ENCODE results near the gene TWNK. TPM values are rescaled to one million over a fixed set of nuclear protein-coding genes. Genes with fewer than 3 reads are reported as not detected.
A peak's percentile ranks its signal among the peaks of the same experiment; 100 is the strongest.

The TWNK gene
- total RNA-seq, 1 donor from 2014 or later, result 7.3 TPM

DNA sequence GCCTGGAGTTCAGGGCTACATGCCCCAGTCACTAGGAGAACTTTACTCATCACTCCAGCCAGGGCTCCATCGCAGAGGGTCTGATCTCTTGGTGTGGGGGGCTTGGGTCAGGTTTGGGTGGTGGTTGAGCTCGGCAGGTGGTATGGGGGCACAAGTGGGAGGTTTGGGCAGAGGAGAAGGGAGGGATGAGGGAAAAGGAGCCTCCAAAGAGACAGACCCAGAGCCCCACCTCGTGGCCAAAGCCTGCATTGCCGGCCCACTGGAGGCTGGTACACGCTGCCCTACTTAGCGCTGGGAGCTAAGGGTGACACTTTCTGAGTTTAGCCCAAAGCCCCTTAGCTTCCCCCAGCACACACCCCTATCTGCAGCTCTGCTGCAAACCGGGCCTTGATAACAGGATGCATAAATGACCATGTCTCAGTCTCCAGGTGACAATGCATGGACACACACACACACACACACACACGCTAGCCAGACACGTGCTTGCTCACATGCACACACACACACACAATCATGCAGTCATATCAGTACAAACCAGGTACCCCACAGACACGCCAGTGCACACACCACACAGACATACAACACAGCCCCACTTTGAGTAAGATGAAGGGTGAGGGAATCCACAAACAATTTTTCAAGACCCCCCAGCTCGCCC is 27.0 kb downstream of the TWNK start:
- H3K27ac ChIP-seq (replicated peaks), result no peak overlapping the region
- intact Hi-C loops (cut with micrococcal nuclease), result no loop called here
- peak; percentile 86 for DNase-seq
- no peaks in the 10 kb centered on the region for H3K9me3 ChIP-seq (replicated peaks)
- H3K27me3 ChIP-seq (ENCODE audit: low read depth), result peaks cover 42% of the 10 kb centered on the region
- no peak overlapping the region for H3K4me3 ChIP-seq
- no peaks in the 10 kb centered on the region for H3K36me3 ChIP-seq
- H3K4me1 ChIP-seq, result peaks cover 39% of the 10 kb centered on the region
- TF ChIP-seq, protein P1, sequence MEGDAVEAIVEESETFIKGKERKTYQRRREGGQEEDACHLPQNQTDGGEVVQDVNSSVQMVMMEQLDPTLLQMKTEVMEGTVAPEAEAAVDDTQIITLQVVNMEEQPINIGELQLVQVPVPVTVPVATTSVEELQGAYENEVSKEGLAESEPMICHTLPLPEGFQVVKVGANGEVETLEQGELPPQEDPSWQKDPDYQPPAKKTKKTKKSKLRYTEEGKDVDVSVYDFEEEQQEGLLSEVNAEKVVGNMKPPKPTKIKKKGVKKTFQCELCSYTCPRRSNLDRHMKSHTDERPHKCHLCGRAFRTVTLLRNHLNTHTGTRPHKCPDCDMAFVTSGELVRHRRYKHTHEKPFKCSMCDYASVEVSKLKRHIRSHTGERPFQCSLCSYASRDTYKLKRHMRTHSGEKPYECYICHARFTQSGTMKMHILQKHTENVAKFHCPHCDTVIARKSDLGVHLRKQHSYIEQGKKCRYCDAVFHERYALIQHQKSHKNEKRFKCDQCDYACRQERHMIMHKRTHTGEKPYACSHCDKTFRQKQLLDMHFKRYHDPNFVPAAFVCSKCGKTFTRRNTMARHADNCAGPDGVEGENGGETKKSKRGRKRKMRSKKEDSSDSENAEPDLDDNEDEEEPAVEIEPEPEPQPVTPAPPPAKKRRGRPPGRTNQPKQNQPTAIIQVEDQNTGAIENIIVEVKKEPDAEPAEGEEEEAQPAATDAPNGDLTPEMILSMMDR (IDR thresholded peaks at IDR 0.05; ENCODE audit: borderline replicate concordance), result peak; percentile 96

DNA sequence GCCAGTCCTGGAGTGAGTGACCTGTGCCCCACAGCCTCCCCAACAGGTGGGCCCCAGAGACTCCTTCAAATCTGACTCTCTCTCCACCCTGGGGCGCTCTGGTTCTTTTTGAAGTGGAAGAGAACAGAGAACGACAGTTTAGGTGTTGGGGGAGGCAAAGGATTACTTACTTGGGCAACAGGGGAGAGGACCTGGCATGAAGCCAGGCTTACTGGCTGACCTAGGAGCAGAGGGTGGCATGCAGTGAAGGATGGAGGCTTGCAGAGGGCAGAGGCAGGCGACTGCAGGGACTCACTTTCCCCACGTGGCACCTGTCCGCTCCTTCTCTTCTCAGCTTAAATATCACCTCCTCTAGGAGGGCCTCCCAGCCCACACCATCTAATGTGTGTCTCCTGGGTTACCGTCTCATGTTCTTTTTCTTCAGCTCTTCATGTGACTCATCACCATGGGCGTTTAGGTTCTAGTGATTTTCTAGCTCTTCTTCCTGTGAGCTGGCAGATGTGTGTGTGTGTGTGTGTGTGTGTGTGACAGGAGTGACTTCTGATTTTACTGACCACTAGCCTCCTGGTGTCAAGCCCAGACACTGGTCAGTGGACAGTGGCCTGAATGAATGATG is 27.7 kb downstream of the TWNK start:
- TF ChIP-seq, protein P1 (IDR thresholded peaks at IDR 0.05; ENCODE audit: borderline replicate concordance), result no peak
- no peak for DNase-seq

DNA sequence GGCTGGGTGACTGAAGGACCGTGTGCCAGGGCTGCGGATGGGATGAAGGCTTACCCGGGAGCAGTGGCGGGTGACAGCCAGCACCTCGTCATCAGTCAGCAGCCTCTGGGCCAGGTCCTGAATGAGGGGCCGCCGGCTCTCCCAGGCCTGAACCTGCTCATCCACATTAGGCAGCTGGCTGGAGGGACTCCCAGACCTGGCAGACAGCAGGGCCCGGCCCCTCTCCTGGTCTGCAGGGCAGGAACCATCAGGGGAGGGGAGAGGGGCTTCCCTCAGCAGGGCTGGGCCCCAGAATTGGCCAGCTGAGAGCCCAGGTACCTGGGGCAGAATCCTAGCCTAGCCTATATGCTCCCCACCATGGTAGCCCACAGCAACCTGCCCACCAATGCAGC is 28.2 kb downstream of the TWNK start:
- intact Hi-C loops (cut with micrococcal nuclease), result no loop called here
- DNase-seq, result no peak
- TF ChIP-seq, protein P1 (IDR thresholded peaks at IDR 0.05; ENCODE audit: borderline replicate concordance), result no peak

More for the DNA sequence above, 27.7 kb downstream of the TWNK start:
- intact Hi-C loops (cut with micrococcal nuclease), result no loop called here
- peaks cover 47% of the 10 kb centered on the region for H3K27me3 ChIP-seq (ENCODE audit: low read depth)
- H3K4me3 ChIP-seq, result no peak overlapping the region
- peaks cover 39% of the 10 kb centered on the region for H3K4me1 ChIP-seq
- H3K27ac ChIP-seq (replicated peaks), result no peak overlapping the region
- no peaks in the 10 kb centered on the region for H3K36me3 ChIP-seq
- H3K9me3 ChIP-seq (replicated peaks), result no peaks in the 10 kb centered on the region

DNA sequence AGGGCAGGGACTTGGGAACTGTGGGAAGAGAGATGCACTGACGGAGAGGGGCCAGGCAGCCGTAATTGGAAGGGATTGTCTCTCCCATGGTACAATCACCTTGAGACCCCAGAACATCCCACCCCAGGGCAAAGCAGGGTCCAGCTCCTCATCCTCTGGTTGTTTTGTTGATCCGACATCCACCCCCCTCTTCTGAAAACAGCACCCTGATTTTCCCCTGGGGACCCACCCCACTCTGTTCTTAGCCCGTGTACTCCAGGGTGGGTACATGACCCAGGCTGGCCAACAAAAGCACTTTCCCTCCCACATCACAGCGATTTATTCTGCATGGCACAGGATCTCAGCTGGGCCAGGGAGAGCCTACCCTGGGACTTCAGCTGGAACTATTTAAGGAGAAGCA is 29.5 kb downstream of the TWNK start:
- TF ChIP-seq, protein P1 (IDR thresholded peaks at IDR 0.05; ENCODE audit: borderline replicate concordance), result no peak
- Histone ChIP-seq H3K36me3 (no peaks in the 10 kb centered on the region), H3K4me1 (peaks cover 34% of the 10 kb centered on the region), H3K9me3 (replicated peaks) (no peaks in the 10 kb centered on the region), H3K27me3 (ENCODE audit: low read depth) (peaks cover 51% of the 10 kb centered on the region), H3K27ac (replicated peaks) (no peak overlapping the region), H3K4me3 (no peak overlapping the region)
- no peak for DNase-seq
- intact Hi-C loops (cut with micrococcal nuclease), result no loop called here

More for the DNA sequence above, 28.2 kb downstream of the TWNK start:
- Histone ChIP-seq H3K27me3 (ENCODE audit: low read depth) (peaks cover 51% of the 10 kb centered on the region), H3K4me3 (no peak overlapping the region), H3K27ac (replicated peaks) (no peak overlapping the region), H3K36me3 (no peaks in the 10 kb centered on the region), H3K4me1 (peaks cover 39% of the 10 kb centered on the region), H3K9me3 (replicated peaks) (no peaks in the 10 kb centered on the region)

DNA sequence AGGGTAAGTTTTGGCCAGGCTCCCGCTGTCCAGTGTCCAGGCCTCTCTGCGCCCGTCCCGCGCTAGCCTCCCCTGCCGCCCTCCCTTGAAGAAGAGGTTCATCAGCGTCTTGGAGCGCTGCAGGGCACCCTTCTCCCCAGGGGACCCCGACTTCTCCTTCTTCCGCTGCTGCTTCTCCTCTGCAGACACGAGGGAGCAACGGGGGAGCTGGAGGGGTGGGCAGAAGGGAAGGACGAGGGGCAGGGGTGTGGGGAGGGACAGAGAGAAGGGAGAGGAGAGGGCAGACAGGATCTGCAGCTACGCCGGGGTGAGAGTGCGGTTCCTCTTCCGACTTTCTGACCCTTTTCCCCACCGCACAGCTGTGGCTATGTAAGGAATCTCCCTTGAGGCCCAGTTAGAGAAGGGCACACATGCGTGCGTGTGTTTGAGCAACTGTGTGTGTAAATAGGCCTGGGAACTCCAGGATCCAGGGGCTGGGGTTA is 30.8 kb downstream of the TWNK start:
- TF ChIP-seq, protein P1 (IDR thresholded peaks at IDR 0.05; ENCODE audit: borderline replicate concordance), result no peak
- Histone ChIP-seq H3K4me1 (peaks cover 21% of the 10 kb centered on the region), H3K27me3 (ENCODE audit: low read depth) (peaks cover 51% of the 10 kb centered on the region), H3K9me3 (replicated peaks) (no peaks in the 10 kb centered on the region), H3K36me3 (no peaks in the 10 kb centered on the region), H3K4me3 (no peak overlapping the region), H3K27ac (replicated peaks) (peak overlapping the region; percentile 51)
- intact Hi-C loops (cut with micrococcal nuclease), result no loop called here
- no peak for DNase-seq

Measured in left ventricle myocardium inferior (tissue), 1 donor.